Spleen (tissue), 7 donors: Measurements from ENCODE around the gene CD34.

Experiments used
- CTCF ChIP-seq, 11 experiments: fragments of 200-600 bp in 7 of 11; fragments of 450-650 bp in 4 of 11; sonication (generic) in 4 of 11; IDR thresholded peaks in 8 of 11; conservative IDR thresholded peaks in 3 of 11; 1 replicate in 7 of 11; 2 replicates in 4 of 11; pipeline versions ENCODE4 v1.4.0 to v1.8.0; 2016 to 2021; ENCODE audit warnings: antibody characterized with exemption in 11 of 11, inconsistent platforms in 4 of 11, mild to moderate bottlenecking in 1 of 11
- POLR2A ChIP-seq, 3 donors: fragments of 450-650 bp; IDR thresholded peaks; one replicate each; pipeline ENCODE4 v1.5.1; 2017; ENCODE audit warnings: antibody characterized with exemption in 3 of 3, mild to moderate bottlenecking in 1 of 3
- POLR2AphosphoS5 ChIP-seq, 3 donors: sonication (generic); formaldehyde crosslinking; IDR thresholded peaks; one replicate each; pipeline ENCODE4 v1.5.1; 2017; ENCODE audit warnings: antibody characterized with exemption in 3 of 3
- donor health status: DM: no; HTN: no; CAD: no; lungs with moderate emphysema.
- donor health status: DM: no; HTN: no; CAD: no.
- donor health status: DM: no; HTN: no; CAD: no.

DNA sequence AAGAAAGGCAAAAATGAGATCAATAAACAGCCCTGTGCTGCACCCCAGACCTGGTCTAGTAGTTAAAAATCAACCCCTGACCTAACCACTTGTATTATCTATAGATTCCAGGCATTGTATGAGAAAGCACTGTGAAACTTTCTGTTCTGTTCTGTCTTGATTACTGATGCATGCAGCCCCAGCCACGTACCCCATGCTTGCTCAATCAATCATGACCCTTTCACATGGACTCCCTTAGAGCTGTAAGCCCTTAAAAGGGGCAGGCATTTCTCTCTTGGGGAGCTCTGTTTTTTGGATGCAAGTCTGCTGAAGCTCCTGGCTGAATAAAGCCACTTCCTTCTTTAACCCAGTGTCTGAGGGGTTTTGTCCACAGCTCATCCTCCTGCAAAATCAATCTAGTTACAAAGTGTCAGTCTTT lies 24.2 kb upstream of the CD34 start:
- TF ChIP-seq CTCF (IDR thresholded peaks at IDR 0.05 in 8 of 11, conservative IDR thresholded peaks at IDR 0.05 in 3 of 11): no peak
- TF ChIP-seq POLR2A (IDR thresholded peaks at IDR 0.05): no peak
- TF ChIP-seq POLR2AphosphoS5 (IDR thresholded peaks at IDR 0.05): no peak
